Measurements from ENCODE around the gene SHROOM1. TPM values are rescaled to one million over a fixed set of nuclear protein-coding genes. Genes with fewer than 3 reads are reported as not detected.

The SHROOM1 gene
- total RNA-seq, 1 experiment from 2014 or later, result 23.3 TPM

GRCh38 chr5:132812781-132813598 is 17.5 kb downstream of the SHROOM1 start, which contains the start of gene SOWAHA:
Gene SOWAHA (plus strand): TSS chr5:132813302. CDS start chr5:132813622, 320 bp downstream.
- H3K27ac ChIP-seq, result no peak within 1 kb of the TSS
- H3K79me2 ChIP-seq (ENCODE audit: low read depth), result no peaks in the 10 kb centered on the region
- intact Hi-C loops (cut with micrococcal nuclease; ENCODE audit: unreplicated experiment), result loop anchor here (2.0 kb wide), 1 partner anchor 428 kb away; no protein-coding TSS in a partner anchor
- H2AFZ ChIP-seq, result peak within 1 kb of the TSS; percentile 65
- no peaks in the 10 kb centered on the region for H3K36me3 ChIP-seq (ENCODE audit: low read depth)
- H3F3A ChIP-seq (ENCODE audit: insufficient read depth, low read depth), result peaks cover 14% of the 10 kb centered on the region; the same call in 1 of the 2 replicates
- no TSS peak for BruUV-seq (replicated peaks)
- H4K20me1 ChIP-seq (ENCODE audit: insufficient read depth), result no peaks in the 10 kb centered on the region
- peak within 1 kb of the TSS; percentile 84 for H3K4me2 ChIP-seq
- DNase-seq, result peak in 1 of 2 experiments; percentile 19
- TF ChIP-seq EZH2 (IDR thresholded peaks at IDR 0.05; ENCODE audit: low read depth), result no peak
- TF ChIP-seq CTCF (conservative IDR thresholded peaks at IDR 0.05), result no peak
- no peaks in the 10 kb centered on the region for H3K9me2 ChIP-seq (ENCODE audit: insufficient read depth)
- peaks cover 21% of the 10 kb centered on the region for H3K4me1 ChIP-seq (replicated peaks; ENCODE audit: insufficient read depth)
- H3K4me3 ChIP-seq, result peak within 1 kb of the TSS; percentile 52; the same call in 1 of the 2 replicates
- ChIA-PET CTCF (interaction anchor here (0.6 to 0.7 kb wide), 2 partner anchors 39 to 42 kb away, joined by 3 to 4 read pairs; no protein-coding TSS in a partner anchor), POLR2A (ENCODE audit: unreplicated experiment) (interaction anchor here (0.6 kb wide), 1 partner anchor 32 kb away, joined by 11 read pairs; no protein-coding TSS in a partner anchor)
- no peaks in the 10 kb centered on the region for H3K27me3 ChIP-seq (ENCODE audit: insufficient read depth, low read depth)
- no peaks in the 10 kb centered on the region for H3K9me3 ChIP-seq (ENCODE audit: insufficient read depth, low read depth)

DNA sequence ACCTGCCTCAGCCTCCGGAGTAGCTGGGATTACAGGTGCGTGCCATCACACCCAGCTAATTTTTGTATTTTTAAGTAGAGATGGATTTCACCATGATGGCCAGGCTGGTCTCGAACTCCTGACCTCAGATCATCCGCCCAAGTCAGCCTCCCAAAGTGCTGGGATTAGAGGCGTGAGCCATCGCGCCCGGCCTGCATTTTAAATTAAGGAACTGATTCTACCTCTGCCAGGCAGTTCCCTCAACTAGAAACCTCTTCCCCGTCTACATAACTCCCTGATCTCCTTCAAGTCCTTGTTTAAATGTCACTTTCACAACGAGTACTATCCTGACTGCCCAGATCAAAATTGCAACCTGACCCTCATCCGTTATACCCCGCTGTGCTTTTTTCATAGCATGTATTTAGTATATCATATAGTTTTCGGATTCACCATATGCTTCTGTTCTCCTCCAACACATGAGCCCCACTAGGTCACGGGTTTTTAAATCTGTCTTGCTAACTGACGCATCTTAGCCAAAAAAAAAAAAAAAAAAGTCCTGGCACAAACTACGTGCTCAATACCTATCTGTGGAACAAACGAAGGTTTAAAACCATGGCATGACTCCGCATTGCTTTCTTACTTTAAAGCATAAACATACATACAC is 18.2 kb downstream of the SHROOM1 start:
- Histone ChIP-seq H3K36me3 (ENCODE audit: low read depth) (no peaks in the 10 kb centered on the region), H3K4me2 (peak overlapping the region; percentile 84), H3K9me2 (ENCODE audit: insufficient read depth) (no peaks in the 10 kb centered on the region), H3F3A (ENCODE audit: insufficient read depth, low read depth) (peaks cover 14% of the 10 kb centered on the region; the same call in 1 of the 2 replicates), H3K79me2 (ENCODE audit: low read depth) (no peaks in the 10 kb centered on the region), H3K4me1 (replicated peaks; ENCODE audit: insufficient read depth) (peaks cover 21% of the 10 kb centered on the region), H3K27me3 (ENCODE audit: insufficient read depth, low read depth) (no peaks in the 10 kb centered on the region), H3K27ac (no peak overlapping the region), H3K4me3 (peak overlapping the region; percentile 52; the same call in 1 of the 2 replicates), H3K9me3 (ENCODE audit: insufficient read depth, low read depth) (no peaks in the 10 kb centered on the region), H4K20me1 (ENCODE audit: insufficient read depth) (no peaks in the 10 kb centered on the region), H2AFZ (peak overlapping the region; percentile 65; the same call in 1 of the 2 replicates)
- TF ChIP-seq EZH2 (IDR thresholded peaks at IDR 0.05; ENCODE audit: low read depth) (no peak), CTCF (conservative IDR thresholded peaks at IDR 0.05) (no peak)
- POLR2A ChIA-PET (ENCODE audit: unreplicated experiment), result no interaction called here
- CTCF ChIA-PET, result interaction anchor here (0.6 to 0.7 kb wide), 2 partner anchors 39 to 41 kb away, joined by 3 to 4 read pairs; no protein-coding TSS in a partner anchor
- no peak for DNase-seq
- no TSS peak for BruUV-seq (replicated peaks)
- intact Hi-C loops (cut with micrococcal nuclease; ENCODE audit: unreplicated experiment), result loop anchor here (2.0 kb wide), 1 partner anchor 427 kb away; no protein-coding TSS in a partner anchor

DNA sequence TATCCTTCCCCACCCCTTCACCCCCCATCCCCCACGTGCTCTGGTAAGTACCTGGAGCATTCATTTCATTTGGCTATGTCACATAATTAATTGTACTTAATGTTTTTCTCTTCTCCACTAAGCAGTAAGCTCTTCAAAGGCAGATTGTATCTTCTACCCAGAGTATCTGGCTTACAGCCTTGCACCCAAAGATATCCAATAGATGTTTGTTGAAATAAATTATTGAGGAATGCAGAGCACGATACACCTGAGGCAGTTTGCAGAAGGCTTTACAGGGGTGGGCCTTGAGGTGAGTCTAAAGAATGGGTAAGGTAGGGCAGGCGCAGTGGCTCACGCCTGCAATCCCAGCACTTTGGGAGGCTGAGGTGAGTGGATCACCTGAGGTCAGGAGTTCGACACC is 19.8 kb downstream of the SHROOM1 start:
- POLR2A ChIA-PET (ENCODE audit: unreplicated experiment), result no interaction called here
- Histone ChIP-seq H3K4me1 (replicated peaks; ENCODE audit: insufficient read depth) (peaks cover 11% of the 10 kb centered on the region), H4K20me1 (ENCODE audit: insufficient read depth) (no peaks in the 10 kb centered on the region), H3K27me3 (ENCODE audit: insufficient read depth, low read depth) (no peaks in the 10 kb centered on the region), H3K36me3 (ENCODE audit: low read depth) (no peaks in the 10 kb centered on the region), H3K9me3 (ENCODE audit: insufficient read depth, low read depth) (no peaks in the 10 kb centered on the region), H3K4me3 (no peak overlapping the region), H3K4me2 (no peak overlapping the region), H3K27ac (no peak overlapping the region), H2AFZ (no peak overlapping the region), H3K79me2 (ENCODE audit: low read depth) (no peaks in the 10 kb centered on the region), H3K9me2 (ENCODE audit: insufficient read depth) (no peaks in the 10 kb centered on the region), H3F3A (ENCODE audit: insufficient read depth, low read depth) (0 out of 2 replicates have a peak, but pooled peaks cover 6% of the 10 kb centered on the region)
- no peak for TF ChIP-seq CTCF (conservative IDR thresholded peaks at IDR 0.05)
- no peak for TF ChIP-seq EZH2 (IDR thresholded peaks at IDR 0.05; ENCODE audit: low read depth)
- no TSS peak for BruUV-seq (replicated peaks)
- DNase-seq, result no peak
- CTCF ChIA-PET, result no interaction called here
- intact Hi-C loops (cut with micrococcal nuclease; ENCODE audit: unreplicated experiment), result no loop called here
